ENCODE results near the gene UBE2Z. TPM values are rescaled to one million over a fixed set of nuclear protein-coding genes. Genes with fewer than 3 reads are reported as not detected.
"Not testable (repeated sequence)": the region's sequence is repeated elsewhere in the genome, so short reads cannot be mapped to it uniquely, and the experiment has no call there.

UBE2Z gene
- total RNA-seq, 2 donors from 2014 or later = 69.9 to 91.5 TPM

DNA sequence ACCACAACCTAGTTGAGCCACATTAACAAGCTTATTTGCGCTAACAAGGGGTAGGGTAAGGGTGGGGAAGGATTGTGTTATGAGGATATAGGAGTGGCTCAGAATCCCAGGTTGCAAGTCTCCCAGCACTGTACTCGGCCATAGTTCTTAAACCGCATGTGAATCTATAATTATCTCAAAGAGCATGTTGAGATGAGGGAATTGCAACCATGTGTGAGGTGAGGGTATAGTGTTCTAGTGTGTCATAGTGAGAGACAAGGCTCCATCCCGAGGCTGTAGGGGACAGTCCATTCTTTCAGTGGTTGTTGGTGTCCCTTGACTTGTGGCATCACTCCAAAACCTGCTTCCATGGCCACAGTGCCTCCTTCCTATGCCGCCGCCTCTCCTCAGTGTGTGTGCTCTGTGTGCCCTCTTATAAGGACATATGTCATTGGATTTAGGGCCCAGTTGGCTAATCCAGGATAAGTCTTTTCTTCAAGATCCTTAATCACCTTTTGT is 38.3 kb upstream of the UBE2Z start:
- 73% methylated on average over 6 of the region's 6 CpGs for WGBS
- intact Hi-C loops (cut with DNase I) = no loop called here
- Histone ChIP-seq H3K27ac (no peak overlapping the region), H3K4me3 (no peak overlapping the region), H3K27me3 (replicated peaks; ENCODE audit: insufficient read depth) (no peaks in the 10 kb centered on the region), H3K4me1 (replicated peaks) (no peaks in the 10 kb centered on the region), H3K36me3 (no peaks in the 10 kb centered on the region), H3K9me3 (no peaks in the 10 kb centered on the region)
- DNase-seq (ENCODE audit: low spot score) = no peak
- TF ChIP-seq, protein P1, sequence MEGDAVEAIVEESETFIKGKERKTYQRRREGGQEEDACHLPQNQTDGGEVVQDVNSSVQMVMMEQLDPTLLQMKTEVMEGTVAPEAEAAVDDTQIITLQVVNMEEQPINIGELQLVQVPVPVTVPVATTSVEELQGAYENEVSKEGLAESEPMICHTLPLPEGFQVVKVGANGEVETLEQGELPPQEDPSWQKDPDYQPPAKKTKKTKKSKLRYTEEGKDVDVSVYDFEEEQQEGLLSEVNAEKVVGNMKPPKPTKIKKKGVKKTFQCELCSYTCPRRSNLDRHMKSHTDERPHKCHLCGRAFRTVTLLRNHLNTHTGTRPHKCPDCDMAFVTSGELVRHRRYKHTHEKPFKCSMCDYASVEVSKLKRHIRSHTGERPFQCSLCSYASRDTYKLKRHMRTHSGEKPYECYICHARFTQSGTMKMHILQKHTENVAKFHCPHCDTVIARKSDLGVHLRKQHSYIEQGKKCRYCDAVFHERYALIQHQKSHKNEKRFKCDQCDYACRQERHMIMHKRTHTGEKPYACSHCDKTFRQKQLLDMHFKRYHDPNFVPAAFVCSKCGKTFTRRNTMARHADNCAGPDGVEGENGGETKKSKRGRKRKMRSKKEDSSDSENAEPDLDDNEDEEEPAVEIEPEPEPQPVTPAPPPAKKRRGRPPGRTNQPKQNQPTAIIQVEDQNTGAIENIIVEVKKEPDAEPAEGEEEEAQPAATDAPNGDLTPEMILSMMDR (IDR thresholded peaks at IDR 0.05) = no peak
- TF ChIP-seq POLR2A (IDR thresholded peaks at IDR 0.05) (no peak), POLR2AphosphoS5 (IDR thresholded peaks at IDR 0.05) (no peak)

DNA sequence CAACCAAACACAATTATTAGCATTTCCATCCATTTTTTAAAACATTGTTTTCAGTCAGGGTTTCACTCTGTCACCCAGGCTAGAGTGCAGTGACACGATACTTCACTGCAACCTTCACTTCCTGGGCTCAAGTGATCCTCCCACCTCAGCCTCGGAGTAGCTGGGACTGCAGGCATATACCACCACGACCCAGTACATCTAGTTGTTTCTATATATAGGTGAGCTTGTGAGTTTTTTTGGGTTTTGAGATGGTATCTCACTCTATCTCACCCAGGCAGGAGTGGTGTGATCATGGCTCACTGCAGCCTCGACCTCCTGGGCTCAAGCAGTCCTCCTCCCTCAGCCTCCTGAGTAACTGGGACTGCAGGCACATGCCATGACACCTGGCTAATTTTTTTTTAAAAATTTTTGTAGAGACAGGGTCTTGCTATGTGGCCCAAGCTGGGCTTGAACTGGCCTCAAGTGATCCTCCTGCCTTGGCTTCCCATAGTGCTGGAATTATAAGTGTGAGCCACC is 37.1 kb upstream of the UBE2Z start:
- H3K36me3 ChIP-seq = no peaks in the 10 kb centered on the region
- TF ChIP-seq POLR2A (IDR thresholded peaks at IDR 0.05) (no peak), POLR2AphosphoS5 (IDR thresholded peaks at IDR 0.05) (no peak)
- TF ChIP-seq, protein P1 (IDR thresholded peaks at IDR 0.05) = no peak
- H3K4me3 ChIP-seq = no peak overlapping the region
- H3K27me3 ChIP-seq (replicated peaks; ENCODE audit: insufficient read depth) = no peaks in the 10 kb centered on the region
- H3K27ac ChIP-seq = no peak overlapping the region
- no peak for DNase-seq (ENCODE audit: low spot score)
- H3K4me1 ChIP-seq (replicated peaks) = no peaks in the 10 kb centered on the region
- no peaks in the 10 kb centered on the region for H3K9me3 ChIP-seq
- intact Hi-C loops (cut with DNase I) = no loop called here
- 60% methylated on average over 4 of the region's 4 CpGs for WGBS

DNA sequence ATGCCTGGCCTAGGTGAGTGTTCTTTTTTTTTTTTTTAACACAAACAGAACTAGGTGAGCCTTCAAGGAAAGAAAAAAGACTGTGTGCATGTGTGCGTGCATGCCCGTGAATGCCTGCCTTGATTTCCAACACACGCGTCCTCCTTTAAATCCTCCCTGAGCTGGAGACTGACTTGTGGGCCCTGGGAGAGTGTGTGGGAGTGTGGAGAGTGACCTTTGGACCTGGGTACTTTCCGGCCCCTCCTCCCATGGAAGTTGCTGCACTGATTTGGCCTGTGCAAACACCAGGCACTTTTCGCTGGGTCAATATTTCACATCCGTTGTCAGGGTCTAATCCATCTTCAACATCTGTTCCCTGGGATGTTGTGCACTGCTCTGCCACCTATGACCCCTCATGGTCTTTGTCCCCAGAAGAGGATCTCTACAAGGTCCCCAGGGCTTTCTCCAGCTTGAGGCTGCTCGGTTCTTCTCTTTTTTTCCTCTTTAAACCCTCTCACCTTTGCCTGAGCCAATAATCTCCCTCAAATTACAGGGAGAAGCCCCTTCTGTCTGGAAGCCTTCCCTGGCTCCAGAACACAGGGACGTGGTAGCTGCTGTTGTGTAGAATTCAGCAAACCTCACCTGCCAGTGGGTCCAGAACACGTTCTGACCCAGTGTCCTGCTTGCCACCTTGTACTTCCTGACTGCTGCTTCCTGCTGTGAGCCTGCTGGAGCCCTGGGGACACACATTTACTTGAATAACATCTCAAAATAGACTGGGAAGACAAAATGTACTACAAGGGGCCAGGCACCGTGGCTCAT is 36.5 kb upstream of the UBE2Z start:
- Histone ChIP-seq H3K27ac (no peak overlapping the region), H3K27me3 (replicated peaks; ENCODE audit: insufficient read depth) (no peaks in the 10 kb centered on the region), H3K4me1 (replicated peaks) (no peaks in the 10 kb centered on the region), H3K4me3 (no peak overlapping the region), H3K9me3 (no peaks in the 10 kb centered on the region), H3K36me3 (no peaks in the 10 kb centered on the region)
- WGBS = 64% methylated on average over 11 of the region's 11 CpGs
- TF ChIP-seq POLR2A (IDR thresholded peaks at IDR 0.05) = no peak
- TF ChIP-seq POLR2AphosphoS5 (IDR thresholded peaks at IDR 0.05) = no peak
- TF ChIP-seq, protein P1 (IDR thresholded peaks at IDR 0.05) = no peak
- intact Hi-C loops (cut with DNase I) = no loop called here
- DNase-seq (ENCODE audit: low spot score) = no peak

DNA sequence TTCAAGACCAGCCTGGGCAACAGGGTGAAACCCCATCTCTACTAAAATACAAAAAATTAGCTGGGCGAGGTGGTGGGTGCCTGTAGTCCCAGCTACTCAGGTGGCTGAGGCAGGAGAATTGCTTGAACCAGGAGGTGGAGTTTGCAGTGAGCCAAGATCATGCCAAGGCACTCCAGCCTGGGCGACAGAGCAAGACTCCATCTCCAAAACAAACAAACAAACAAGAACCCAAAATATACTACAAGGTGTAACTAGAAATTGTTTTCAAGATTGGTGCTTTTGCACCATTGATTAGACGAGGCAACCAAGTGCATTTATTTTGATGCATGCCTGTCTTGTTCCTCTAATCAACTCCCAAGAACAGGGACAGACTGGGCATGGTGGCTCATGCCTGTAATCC is 35.8 kb upstream of the UBE2Z start:
- H3K4me3 ChIP-seq; H3K9me3 ChIP-seq; intact Hi-C loops (cut with DNase I); DNase-seq (ENCODE audit: low spot score); H3K36me3 ChIP-seq; H3K27me3 ChIP-seq (replicated peaks; ENCODE audit: insufficient read depth); H3K4me1 ChIP-seq (replicated peaks); H3K27ac ChIP-seq: not testable (repeated sequence)
- WGBS = 89% methylated on average over 3 of the region's 3 CpGs

DNA sequence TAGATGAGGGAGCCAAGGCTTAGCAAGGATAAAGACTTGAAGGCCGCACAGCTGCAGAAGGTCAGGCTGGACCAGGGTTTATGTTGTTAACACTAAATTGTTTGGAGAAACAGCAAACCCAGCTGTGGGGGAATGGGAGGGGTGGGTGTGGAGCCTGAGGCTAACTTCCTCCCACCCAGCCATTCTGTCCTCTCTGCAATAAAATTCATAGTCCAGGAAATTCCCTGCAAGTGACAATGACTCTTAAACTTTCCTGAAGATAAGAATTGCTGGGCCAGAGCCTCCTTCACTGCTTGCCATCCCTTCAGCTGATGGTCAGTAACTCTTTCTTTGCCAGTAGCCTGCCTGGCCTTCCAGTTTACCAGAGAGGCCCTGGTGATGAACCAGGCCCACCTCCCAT is 35.0 kb upstream of the UBE2Z start:
- Histone ChIP-seq H3K27me3 (replicated peaks; ENCODE audit: insufficient read depth) (no peaks in the 10 kb centered on the region), H3K4me3 (no peak overlapping the region), H3K9me3 (no peaks in the 10 kb centered on the region), H3K36me3 (no peaks in the 10 kb centered on the region), H3K27ac (no peak overlapping the region), H3K4me1 (replicated peaks) (no peaks in the 10 kb centered on the region)
- DNase-seq (ENCODE audit: low spot score) = no peak
- TF ChIP-seq POLR2A (IDR thresholded peaks at IDR 0.05) (no peak), POLR2AphosphoS5 (IDR thresholded peaks at IDR 0.05) (no peak)
- TF ChIP-seq, protein P1 (IDR thresholded peaks at IDR 0.05) = no peak
- 56% methylated on average over 1 of the region's 1 CpG for WGBS
- intact Hi-C loops (cut with DNase I) = no loop called here

Data from prostate gland (tissue), 2 donors.